Stimulated activated CD8-positive, alpha-beta memory T cell treated with anti-CD3 and anti-CD28 coated beads, Interleukin-12 subunit alpha, Interleukin-12 subunit beta, amount 100 ng/mL, for 24 hours (primary cell): ENCODE data around the gene STK39.
"Not testable (repeated sequence)": the region's sequence is repeated elsewhere in the genome, so short reads cannot be mapped to it uniquely, and the experiment has no call there.

ENCODE experiments used
- DNase-seq: peaks from one replicate; pipeline ENCODE4 v3.0.0-alpha.2; 2020; ENCODE audit errors: extremely low read depth

The STK39 gene

GRCh38 chr2:168047091-168047690 lies 200.2 kb downstream of the STK39 start:
- DNase-seq = no peak

GRCh38 chr2:168044579-168044978 lies 202.8 kb downstream of the STK39 start:
- DNase-seq = no peak

- DNase-seq = no peak
Measured at GRCh38 chr2:168044176-168044575, 203.2 kb downstream of the STK39 start.

GRCh38 chr2:168042127-168042824 lies 205.1 kb downstream of the STK39 start:
- DNase-seq = not testable (repeated sequence)

- DNase-seq = no peak
Measured at GRCh38 chr2:168039881-168040280, 207.5 kb downstream of the STK39 start.

- no peak for DNase-seq
Measured at GRCh38 chr2:168037778-168038177, 209.6 kb downstream of the STK39 start.

GRCh38 chr2:168035458-168035857 lies 211.9 kb downstream of the STK39 start:
- DNase-seq = no peak

- no peak for DNase-seq
Measured at GRCh38 chr2:168034616-168035015, 212.8 kb downstream of the STK39 start.

- DNase-seq = no peak
Measured at GRCh38 chr2:168033966-168034365, 213.4 kb downstream of the STK39 start.

- DNase-seq = no peak
Measured at GRCh38 chr2:168032091-168032490, 215.3 kb downstream of the STK39 start.

- DNase-seq = no peak
Measured at GRCh38 chr2:168030862-168031624, 216.4 kb downstream of the STK39 start.

- DNase-seq = no peak
Measured at GRCh38 chr2:168029071-168029470, 218.3 kb downstream of the STK39 start.

- no peak for DNase-seq
Measured at GRCh38 chr2:168028362-168028761, 219.0 kb downstream of the STK39 start.

GRCh38 chr2:168025487-168026202 lies 221.8 kb downstream of the STK39 start:
- DNase-seq = no peak

- DNase-seq = no peak
Measured at GRCh38 chr2:168024459-168024858, 222.9 kb downstream of the STK39 start.

GRCh38 chr2:168021800-168022587 lies 225.4 kb downstream of the STK39 start:
- DNase-seq = no peak

GRCh38 chr2:168015274-168015953 lies 232.0 kb downstream of the STK39 start:
- no peak for DNase-seq

- DNase-seq = no peak
Measured at GRCh38 chr2:168009900-168010299, 237.5 kb downstream of the STK39 start.

- DNase-seq = no peak
Measured at GRCh38 chr2:168008646-168009195, 238.7 kb downstream of the STK39 start.

- DNase-seq = no peak
Measured at GRCh38 chr2:168006498-168006897, 240.9 kb downstream of the STK39 start.

GRCh38 chr2:168005586-168005985 lies 241.8 kb downstream of the STK39 start:
- DNase-seq = no peak
